ELF-1 (cell line): Measurements from ENCODE around the gene A2ML1.
A peak's percentile ranks its signal among the peaks of the same experiment; 100 is the strongest.
"Not testable (repeated sequence)": the region's sequence is repeated elsewhere in the genome, so short reads cannot be mapped to it uniquely, and the experiment has no call there.

Experiments used
- DNase-seq: peaks from one replicate; pipeline ENCODE4 v3.0.0-alpha.2; 2016; ENCODE audit warnings: low read depth, low spot score

A2ML1 gene

DNA sequence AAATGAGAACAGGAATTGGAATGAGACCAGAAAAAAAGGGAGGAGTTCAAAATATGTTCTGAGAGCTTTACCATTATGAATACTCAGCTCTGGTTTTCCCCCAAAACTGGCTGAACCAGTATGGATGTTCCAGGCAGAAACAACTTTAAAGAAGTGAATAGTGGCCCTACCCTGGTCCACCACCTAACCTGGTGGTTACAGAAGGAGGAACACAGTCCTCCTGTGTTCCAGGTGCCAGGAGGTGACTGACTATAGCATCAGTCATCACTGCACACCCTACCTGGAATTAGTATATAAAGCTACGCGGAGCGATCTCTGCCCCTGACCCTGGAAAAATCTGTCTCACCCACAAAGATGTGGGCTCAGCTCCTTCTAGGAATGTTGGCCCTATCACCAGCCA, at the start of gene A2ML1:
TSS of gene A2ML1 (plus strand) at position 324 of the 400 bp plus-strand sequence. CDS start at position 355, 31 bp downstream.
- DNase-seq, result no peak

DNA sequence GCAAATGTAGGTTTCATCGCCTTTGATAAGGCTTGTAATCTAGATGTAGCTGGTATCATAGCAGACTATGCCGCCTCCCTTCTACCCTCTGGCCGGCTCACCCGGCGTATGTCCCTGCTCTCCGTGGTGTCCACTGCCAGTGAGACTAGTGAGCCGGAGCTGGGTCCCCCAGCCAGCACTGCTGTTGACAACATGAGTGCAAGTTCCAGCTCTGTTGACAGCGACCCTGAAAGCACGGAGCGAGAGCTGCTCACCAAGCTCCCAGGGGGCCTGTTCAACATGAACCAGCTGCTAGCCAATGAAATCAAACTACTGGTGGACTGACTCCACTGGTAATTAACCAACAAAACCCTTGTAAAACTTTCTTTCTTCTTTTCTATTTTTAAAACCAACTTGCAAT, 49.0 kb upstream of the A2ML1 start:
- no peak for DNase-seq

DNA sequence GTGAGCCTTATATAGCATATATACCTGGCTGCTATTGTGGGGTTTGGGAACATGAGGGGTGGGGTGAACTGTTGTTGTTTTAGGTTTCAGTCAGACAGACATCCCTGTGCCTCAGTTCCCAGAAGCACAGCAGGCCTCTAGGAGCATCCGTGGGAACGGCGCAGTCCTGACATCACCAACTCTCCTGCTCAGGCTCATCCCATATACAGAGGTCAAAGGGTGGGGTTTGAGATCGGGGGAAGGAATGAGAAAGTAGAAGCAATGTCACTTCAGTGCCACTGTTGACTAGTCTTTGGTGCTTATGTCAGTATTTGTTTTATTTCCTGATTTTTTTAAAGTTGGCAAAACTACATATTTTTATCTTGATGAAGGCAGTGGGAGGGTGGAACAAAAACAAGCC, 43.1 kb upstream of the A2ML1 start:
- DNase-seq, result no peak

DNA sequence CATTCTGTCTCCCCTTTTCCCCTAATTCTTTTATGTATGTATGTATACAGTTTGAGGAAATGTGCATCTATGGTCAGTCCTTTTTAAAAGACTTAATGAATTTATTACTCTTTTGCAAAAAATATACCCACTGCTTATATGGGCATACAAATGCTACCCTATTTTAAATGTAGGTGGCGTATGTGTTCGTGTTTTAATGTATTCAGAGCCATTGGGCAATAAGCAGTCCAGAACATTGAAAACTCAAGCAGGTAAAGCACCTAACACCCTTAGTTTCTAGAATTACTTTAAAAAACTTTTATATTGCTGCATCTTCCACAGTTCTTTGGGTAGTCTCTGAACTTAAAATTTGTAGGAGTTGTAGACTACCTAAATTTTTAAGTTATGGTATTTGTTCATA, 42.6 kb upstream of the A2ML1 start:
- DNase-seq, result no peak

DNA sequence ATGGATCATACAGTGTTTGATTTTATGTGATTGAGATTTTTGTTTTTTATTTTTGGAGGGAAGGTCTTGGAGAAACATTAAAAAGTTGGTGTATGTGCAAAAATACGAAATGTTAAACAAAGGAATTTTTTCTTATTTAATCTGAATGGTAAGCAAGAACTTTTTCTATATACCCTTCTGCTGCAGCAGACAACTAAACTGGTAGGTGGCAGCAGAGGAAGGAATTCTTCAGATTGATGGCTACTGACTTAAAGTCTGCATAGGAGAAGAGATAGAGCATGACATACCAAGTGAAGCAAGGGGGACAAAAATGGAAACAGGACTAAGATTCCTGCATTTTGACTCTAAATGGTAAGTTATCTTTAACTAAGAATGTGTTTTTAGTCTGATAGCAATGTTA, 42.0 kb upstream of the A2ML1 start:
- DNase-seq, result no peak

DNA sequence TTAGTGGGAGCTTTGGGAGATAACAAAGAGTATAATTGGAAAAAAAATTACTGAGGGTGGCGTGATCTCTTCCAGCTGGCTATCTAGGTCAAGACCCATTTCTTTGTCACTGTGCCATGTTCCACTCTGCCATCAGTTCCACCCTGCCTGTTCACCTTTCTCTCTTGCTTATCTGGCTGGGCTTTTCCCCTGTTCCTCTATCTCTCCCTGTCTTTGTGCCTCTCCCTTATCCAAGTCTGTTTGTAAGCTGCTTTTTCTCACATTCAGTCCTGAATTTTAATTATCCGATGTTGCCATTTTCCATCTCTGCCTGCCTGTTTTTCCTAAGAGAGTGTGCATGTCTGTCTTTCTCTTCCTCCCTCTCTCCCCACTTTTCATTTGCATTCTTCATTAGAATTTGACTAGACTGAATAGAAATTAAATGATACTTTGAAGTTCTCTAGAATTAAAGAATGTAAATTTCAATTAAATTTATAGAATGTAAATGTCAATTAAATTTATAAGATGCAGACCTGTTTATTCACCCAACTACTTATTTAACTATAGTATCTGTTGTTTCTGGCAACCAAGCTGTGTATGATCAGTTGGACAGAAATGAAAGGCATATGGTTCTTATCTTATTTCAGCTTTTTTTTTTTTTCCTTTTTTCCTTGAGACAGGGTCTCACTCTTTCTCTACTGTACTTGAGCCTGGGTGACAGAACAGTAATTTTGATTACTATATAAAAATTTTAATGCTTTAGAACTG, 40.9 kb upstream of the A2ML1 start:
- DNase-seq, result no peak

DNA sequence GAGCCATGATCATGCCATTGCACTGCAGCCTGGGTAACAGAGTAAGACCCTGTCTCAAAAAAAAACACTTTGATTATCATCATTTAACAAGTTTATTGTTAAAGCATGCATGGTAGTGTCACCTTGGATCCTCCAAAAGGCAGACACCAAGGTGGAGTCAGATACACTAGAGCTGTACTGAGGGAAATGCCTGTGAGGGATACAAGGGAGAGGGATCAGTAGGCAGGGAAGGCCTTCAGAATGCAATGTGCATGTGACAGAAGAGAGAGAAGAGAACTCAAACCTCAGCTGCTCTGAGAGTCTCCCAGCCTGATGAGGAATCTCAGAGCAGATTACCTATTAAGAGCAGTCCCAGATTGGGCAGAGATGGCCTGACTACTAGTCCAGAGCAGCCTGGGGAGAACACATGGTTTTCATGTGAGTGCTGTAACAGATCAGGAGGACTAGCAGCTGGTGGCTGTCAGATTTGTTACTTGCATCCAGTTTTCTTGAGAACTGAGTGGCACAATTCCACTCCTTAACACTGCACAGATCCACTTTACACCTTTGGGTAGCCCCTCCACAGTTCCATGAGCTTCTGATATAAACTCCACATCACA, 38.0 kb upstream of the A2ML1 start:
- no peak for DNase-seq

DNA sequence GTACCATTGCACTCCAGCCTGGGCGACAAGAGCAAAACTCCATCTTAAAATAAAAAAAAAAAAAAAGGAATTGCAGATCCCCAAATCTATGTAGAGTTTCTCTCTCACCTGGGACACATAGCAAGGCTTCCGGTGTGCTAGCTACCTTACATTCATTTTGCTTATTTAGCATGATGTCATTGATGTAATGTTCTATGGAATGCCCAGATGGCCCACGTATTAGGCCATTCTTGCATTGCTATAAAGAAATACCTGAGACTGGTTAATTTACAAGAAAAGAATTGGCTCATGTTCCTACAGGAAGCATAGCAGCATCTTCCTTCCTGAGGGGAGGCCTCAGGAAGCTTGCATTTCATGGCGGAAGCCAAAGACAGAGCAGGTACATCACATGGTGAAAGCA, 36.9 kb upstream of the A2ML1 start:
- DNase-seq, result no peak

DNA sequence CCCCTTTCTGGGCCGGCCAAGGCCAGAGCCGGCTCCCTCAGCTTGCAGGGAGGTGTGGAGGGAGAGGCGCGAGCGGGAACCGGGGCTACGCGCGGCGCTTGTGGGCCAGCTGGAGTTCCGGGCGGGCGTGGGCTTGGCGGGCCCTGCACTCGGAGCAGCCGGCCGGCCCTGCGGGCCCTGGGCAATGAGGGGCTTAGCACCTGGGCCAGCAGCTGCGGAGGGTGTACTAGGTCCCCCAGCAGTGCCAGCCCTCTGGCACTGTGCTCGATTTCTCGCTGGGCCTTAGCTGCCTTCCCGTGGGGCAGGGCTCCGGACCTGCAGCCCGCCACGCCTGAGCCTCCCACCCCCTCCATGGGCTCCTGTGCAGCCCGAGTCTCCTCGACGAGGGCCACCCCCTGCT, 35.2 kb upstream of the A2ML1 start:
- DNase-seq, result not testable (repeated sequence)

DNA sequence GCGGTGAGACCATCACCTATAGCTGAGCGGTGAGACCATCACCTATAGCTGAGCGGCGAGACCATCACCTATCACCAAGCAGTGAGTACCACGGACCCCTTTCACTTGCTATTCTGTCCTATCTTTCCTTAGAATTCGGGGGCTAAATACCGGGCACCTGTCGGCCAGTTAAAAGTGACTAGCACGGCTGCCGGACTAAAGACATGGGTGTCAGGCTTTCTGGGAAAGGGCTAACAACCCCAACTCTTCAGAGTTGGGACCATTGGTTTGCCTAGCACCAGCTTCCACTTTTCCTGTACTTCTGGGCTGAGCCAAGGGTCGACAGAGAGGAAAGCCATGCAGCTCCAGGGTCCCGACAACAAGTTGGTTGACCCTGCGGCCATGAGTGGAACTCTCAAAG, 33.7 kb upstream of the A2ML1 start:
- DNase-seq, result not testable (repeated sequence)

DNA sequence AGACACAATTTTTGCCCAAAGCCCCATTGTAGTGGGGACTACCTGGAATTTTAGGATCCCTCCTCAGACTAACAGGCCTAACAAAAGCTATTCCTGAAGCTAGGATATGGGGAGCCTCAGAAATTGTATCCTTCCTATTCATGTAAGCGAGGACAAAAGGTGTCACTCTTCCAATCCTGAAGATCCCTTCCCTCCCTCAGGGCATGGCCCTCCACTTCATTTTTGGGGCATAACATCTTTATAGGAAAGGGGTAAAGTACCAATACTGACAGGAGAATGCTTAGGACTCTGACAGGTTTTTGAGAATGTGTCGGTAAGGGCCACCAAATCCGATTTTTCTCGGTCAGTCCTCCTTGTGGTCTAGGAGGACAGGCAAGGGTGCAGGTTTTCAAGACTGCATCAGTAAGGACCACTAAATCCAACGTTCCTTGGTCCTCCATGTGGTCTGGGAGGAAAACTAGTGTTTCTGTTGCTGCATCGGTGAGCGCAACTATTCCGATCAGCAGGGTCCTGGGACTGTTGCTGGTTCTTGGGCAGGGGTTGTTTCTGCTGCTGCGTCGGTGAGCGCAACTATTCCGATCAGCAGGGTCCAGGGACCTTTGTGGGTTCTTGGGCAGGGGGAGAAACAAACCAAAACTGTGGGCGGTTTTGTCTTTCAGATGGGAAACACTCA, 32.9 kb upstream of the A2ML1 start:
- DNase-seq, result not testable (repeated sequence)

DNA sequence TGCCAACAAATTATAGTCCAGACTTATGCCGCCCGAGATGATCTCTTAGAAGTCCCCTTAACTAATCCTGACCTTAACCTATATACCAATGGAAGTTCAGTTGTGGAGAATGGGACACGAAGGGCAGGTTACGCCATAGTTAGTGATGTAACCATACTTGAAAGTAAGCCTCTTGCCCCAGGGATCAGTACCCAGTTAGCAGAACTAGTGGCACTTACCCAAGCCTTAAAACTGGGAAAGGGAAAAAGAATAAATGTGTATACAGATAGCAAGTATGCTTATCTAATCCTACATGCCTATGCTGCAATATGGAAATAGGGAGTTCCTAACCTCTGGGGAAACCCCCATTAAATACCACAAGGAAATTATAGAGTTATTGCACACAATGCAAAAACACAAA, 29.2 kb upstream of the A2ML1 start:
- not testable (repeated sequence) for DNase-seq

DNA sequence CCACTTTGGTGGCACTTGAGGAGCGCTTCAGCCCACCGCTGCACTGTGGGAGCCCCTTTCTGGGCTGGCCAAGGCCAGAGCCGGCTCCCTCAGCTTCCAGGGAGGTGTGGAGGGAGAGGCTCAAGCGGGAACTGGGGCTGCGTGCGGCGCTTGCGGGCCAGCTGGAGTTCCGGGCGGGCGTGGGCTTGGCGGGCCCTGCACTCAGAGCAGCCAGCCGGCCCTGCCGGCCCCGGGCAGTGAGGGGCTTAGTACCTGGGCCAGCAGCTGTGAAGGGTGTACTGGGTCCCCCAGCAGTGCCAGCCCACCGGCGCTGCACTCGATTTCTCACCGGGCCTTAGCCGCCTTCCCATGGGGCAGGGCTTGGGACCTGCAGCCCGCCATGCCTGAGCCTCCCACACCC, 27.8 kb upstream of the A2ML1 start:
- DNase-seq, result not testable (repeated sequence)

DNA sequence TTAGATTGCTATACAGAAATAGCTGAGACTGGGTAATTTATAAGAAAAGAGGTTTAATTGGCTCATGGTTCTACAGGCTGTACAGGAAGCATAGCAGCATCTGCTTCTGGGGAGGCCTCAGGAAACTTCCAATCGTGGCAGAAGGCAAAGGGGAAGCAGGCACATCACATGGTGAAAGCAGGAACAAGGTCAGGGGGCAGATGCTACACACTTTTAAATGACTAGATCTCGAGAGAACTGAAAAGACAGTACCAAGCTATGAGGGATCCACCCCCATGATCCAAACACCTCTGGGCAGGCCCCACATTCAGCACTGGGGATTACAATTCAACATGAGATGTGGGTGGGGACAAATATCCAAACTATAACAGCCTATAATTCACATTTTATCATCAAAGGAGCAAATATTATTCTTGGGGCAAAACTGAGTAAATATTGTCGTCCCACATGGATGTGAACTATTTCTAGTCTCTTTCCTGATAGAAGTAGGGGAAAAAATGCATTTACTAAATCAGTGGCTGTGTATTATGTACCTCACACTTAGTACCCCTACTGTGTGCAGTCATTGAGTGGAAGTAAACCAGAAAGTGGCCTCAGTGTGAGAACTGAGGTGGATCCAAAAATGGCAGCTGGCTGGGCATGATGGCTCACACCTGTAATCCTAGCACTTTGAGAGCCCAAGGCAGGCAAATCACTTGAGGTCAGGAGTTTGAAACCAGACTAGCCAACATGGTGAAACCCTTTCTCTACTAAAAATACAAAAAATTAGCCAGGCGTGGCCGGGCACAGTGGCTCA, 25.4 kb upstream of the A2ML1 start:
- DNase-seq, result no peak

DNA sequence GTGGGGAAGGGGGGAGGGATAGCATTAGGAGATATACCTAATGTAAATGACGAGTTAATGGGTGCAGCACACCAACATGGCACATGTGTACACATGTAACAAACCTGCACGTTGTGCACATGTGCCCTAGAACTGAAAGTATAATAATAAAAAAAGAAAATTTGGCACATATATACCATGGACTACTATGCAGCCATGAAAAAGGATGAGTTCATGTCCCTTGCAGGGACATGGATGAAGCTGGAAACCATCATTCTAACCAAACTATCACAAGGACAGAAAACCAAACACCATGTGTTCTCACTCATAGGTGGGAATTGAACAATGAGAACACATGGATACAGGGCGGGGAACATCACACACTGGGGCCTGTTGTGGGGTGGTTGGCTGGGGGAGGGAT, 21.2 kb upstream of the A2ML1 start:
- not testable (repeated sequence) for DNase-seq

DNA sequence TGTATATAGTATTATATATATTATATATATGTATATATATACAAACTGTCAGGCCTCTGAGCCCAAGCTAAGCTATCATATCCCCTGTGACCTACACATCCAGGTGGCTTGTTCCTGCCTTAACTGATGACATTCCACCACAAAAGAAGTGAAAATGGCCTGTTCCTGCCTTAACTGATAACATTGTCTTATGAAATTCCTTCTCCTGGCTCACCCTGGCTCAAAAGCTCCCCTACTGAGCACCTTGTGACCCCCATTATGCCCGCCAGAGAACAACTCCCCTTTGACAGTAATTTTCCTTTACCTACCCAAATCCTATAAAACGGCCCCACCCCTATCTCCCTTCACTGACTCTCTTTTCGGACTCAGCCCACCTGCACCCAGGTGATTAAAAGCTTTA, 17.6 kb upstream of the A2ML1 start:
- DNase-seq, result peak; percentile 57

DNA sequence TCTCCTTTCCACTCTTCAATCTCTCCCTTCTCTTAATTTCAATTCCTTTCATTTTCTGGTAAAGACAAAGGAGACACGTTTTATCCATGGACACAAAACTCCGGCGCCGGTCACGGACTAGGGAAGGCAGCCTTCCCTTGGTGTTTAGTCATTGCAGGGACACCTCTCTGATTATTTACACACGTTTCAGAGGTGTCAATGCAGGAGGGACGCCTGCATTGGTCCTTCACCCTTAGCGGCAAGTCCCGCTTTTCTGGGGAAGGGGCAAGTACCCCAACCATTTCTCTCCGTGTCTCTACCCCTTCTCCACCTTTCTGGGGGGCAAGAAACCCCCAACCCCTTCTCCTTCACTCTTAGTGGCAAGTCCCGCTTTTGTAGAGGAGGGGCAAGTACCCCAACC, 16.9 kb upstream of the A2ML1 start:
- DNase-seq, result not testable (repeated sequence)

DNA sequence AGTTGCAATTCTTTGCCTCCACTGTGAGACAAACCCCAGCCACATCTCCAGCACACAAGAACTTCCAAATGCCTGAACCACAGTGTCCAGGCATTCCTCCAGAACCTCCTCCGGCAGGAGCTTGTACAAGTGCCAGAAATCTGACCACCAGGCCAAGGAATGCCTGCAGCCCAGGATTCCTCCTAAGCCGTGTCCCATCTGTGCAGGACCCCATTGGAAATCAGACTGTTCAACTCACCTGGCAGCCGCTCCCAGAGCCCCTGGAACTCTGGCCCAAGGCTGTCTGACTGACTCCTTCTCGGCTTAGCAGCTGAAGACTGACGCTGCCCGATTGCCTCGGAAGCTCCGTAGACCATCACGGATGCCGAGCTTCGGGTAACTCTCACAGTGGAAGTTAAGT, 15.3 kb upstream of the A2ML1 start:
- peak; percentile 65 for DNase-seq

DNA sequence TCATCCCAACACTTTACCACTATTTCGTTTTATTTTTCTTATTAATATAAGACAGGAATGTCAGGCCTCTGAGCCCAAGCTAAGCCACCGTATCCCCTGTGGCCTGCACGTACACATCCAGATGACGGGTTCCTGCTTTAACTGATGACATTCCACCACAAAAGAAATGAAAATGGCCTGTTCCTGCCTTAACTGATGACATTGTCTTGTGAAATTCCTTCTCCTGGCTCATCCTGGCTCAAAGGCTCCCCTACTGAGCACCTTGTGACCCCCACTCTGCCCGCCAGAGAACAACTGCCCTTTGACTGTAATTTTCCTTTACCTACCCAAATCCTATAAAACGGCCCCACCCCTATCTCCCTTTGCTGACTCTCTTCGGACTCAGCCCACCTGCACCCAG, 12.3 kb upstream of the A2ML1 start:
- not testable (repeated sequence) for DNase-seq

DNA sequence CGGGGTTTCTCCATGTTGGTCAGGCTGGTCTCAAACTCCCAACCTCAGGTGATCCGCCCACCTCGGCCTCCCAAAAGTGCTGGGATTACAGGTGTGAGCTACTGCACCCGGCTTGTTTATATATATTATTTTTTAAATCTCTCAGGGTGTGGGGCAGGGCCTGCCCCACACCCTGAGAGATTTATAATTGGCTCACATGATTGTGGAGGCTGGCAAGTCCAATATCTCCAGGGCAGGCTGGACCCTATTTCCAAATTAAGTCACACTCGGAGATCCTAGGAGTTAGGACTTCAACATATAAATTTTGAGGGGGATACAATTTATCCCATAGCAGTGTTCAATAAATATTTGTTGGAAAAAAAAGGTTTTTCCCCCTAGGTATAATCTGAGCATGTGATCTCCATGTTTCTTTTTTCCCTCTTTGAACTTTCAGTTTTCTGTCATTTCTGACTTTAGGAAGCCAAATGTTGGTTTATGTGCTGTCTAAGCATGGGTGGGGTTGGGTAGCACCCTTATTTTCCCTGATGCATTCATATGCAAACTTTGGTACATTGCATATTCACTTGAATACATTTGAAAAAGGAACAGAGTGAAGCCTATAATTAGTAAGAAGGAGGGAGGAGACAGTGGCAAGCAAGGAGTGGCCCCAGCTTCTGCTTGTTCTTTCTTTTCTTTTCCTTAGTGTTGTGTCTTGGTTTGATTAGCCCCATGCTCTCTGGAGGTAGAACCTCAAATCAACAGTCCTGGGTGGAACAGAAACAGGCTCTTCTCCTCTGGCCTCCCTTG, 8.7 kb upstream of the A2ML1 start:
- no peak for DNase-seq

DNA sequence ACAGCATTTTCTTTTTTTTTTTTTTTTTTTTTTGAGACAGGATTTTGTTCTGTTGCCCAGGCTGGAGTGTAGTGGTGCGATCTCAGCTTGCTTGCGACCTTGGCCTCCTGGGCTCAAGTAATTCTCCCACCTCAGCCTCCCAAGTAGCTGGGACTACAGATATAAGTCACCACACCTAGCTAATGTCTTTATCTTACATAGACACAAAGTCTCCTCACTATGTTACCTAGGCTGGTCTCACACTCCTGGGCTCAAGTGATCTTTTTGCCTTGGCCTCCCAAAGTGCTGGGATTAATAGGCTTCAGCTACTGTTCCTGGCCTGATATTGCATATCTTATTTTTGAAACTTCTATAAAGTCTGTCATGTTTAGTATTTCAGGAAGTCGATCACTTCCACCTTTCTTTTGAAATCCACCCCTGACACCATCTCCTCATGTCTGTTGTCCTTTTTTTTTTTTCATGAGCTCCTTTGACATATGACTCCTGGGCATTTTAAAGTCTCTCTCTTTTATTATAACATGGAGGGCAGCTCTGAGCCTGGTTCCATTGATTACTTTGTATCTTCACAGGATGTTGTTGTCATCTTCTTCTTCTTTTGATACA, 5.9 kb upstream of the A2ML1 start:
- DNase-seq, result no peak
